HL-60 (cell line): Measurements from ENCODE around the gene PRKAG2.

Source experiments
- DNase-seq, 2 experiments: peaks; one replicate each; pipeline ENCODE4 v3.0.0-alpha.2; 2010 to 2020; ENCODE audit warnings: low read depth in 1 of 2, low spot score in 1 of 2
- H3K27ac ChIP-seq: fragments of 250-450 bp; sonication (Bioruptor Pico); replicated peaks from 2 replicates; pipeline ENCODE4 v1.5.1; 2020; ENCODE audit warnings: mild to moderate bottlenecking, moderate library complexity
- H3K27me3 ChIP-seq: fragments of 250-450 bp; sonication (Bioruptor Pico); 2 replicates; pipeline ENCODE4 v1.5.1; 2021; ENCODE audit warnings: mild to moderate bottlenecking, moderate library complexity; ENCODE audit not compliant: insufficient read depth, poor library complexity, severe bottlenecking
- H3K4me3 ChIP-seq: replicated peaks from 2 replicates; pipeline ENCODE4 v1.5.1; 2011; ENCODE audit warnings: mild to moderate bottlenecking, control low read depth, low read length; ENCODE audit not compliant: insufficient read depth
- GABPA ChIP-seq: IDR thresholded peaks from 2 replicates; pipeline ENCODE4 v1.6.1; 2012; ENCODE audit warnings: low read depth
- POLR2AphosphoS5 ChIP-seq: IDR thresholded peaks from 2 replicates; pipeline ENCODE4 v1.6.1; 2012; ENCODE audit warnings: low read depth
- SPI1 ChIP-seq: IDR thresholded peaks from 2 replicates; pipeline ENCODE4 v1.6.1; 2012; ENCODE audit warnings: low read depth, mild to moderate bottlenecking, borderline replicate concordance
- TF ChIP-seq, protein P1 (sequence below): IDR thresholded peaks from one replicate; pipeline ENCODE4 v1.5.1; 2011; ENCODE audit warnings: low read length, control low read depth, inconsistent platforms; ENCODE audit not compliant: insufficient read depth
- TF ChIP-seq, protein P2 (sequence below): IDR thresholded peaks from 2 replicates; pipeline ENCODE4 v1.6.1; 2012; ENCODE audit warnings: low read depth; ENCODE audit not compliant: insufficient replicate concordance

Gene PRKAG2

DNA sequence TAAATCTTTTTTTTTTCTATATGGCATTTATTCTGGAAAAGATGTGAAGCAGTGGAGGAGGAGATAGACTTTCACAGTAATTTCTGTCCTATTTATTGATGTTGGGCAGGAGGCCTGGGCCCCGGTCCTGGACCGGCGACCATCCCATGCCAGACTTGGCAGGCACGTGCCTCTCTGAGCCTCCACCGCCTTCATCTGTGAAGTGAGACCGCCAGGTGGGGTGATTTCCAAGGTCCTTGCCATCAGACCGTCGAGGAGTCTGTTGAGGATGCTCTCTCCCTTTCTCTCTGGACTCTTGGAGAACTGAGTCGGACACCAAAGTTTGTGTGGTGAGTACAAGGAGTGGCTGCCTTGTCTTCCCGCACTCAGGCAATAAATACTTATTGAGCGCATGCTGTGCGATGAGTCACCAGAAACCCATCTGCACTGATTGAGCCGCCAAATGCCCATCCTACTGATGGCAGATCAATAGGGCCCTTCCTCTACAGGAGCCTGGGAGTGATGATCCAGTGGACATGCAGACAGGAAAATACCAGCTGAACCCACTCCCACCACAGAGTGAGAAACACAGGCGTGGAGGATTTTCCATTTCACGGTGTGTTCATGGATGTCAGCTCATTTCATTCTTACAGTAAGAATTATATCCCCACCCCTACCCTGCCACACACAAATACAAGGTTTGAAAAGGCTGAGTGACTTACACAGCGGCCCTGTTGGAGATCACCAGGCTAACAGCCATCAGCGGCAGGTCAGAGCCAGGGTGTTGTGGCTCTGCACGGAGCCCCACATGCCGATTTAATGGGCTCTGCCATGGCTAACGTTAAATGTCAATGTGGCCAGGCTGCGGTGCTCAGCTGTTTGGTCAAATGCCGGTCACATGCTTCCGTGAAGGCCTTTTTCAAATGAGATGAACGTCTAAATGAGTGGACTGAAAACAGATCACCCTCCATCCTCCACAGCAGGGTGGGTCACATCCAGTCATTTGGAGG, 11.5 kb upstream of the PRKAG2 start:
- H3K4me3 ChIP-seq: no peak overlapping the region
- no peak for DNase-seq
- no peaks in the 10 kb centered on the region for H3K27me3 ChIP-seq
- TF ChIP-seq POLR2AphosphoS5 (no peak), GABPA (no peak), SPI1 (no peak)
- TF ChIP-seq, protein P1, sequence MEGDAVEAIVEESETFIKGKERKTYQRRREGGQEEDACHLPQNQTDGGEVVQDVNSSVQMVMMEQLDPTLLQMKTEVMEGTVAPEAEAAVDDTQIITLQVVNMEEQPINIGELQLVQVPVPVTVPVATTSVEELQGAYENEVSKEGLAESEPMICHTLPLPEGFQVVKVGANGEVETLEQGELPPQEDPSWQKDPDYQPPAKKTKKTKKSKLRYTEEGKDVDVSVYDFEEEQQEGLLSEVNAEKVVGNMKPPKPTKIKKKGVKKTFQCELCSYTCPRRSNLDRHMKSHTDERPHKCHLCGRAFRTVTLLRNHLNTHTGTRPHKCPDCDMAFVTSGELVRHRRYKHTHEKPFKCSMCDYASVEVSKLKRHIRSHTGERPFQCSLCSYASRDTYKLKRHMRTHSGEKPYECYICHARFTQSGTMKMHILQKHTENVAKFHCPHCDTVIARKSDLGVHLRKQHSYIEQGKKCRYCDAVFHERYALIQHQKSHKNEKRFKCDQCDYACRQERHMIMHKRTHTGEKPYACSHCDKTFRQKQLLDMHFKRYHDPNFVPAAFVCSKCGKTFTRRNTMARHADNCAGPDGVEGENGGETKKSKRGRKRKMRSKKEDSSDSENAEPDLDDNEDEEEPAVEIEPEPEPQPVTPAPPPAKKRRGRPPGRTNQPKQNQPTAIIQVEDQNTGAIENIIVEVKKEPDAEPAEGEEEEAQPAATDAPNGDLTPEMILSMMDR: no peak
- TF ChIP-seq, protein P2, sequence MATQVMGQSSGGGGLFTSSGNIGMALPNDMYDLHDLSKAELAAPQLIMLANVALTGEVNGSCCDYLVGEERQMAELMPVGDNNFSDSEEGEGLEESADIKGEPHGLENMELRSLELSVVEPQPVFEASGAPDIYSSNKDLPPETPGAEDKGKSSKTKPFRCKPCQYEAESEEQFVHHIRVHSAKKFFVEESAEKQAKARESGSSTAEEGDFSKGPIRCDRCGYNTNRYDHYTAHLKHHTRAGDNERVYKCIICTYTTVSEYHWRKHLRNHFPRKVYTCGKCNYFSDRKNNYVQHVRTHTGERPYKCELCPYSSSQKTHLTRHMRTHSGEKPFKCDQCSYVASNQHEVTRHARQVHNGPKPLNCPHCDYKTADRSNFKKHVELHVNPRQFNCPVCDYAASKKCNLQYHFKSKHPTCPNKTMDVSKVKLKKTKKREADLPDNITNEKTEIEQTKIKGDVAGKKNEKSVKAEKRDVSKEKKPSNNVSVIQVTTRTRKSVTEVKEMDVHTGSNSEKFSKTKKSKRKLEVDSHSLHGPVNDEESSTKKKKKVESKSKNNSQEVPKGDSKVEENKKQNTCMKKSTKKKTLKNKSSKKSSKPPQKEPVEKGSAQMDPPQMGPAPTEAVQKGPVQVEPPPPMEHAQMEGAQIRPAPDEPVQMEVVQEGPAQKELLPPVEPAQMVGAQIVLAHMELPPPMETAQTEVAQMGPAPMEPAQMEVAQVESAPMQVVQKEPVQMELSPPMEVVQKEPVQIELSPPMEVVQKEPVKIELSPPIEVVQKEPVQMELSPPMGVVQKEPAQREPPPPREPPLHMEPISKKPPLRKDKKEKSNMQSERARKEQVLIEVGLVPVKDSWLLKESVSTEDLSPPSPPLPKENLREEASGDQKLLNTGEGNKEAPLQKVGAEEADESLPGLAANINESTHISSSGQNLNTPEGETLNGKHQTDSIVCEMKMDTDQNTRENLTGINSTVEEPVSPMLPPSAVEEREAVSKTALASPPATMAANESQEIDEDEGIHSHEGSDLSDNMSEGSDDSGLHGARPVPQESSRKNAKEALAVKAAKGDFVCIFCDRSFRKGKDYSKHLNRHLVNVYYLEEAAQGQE: no peak
- no peak overlapping the region for H3K27ac ChIP-seq

DNA sequence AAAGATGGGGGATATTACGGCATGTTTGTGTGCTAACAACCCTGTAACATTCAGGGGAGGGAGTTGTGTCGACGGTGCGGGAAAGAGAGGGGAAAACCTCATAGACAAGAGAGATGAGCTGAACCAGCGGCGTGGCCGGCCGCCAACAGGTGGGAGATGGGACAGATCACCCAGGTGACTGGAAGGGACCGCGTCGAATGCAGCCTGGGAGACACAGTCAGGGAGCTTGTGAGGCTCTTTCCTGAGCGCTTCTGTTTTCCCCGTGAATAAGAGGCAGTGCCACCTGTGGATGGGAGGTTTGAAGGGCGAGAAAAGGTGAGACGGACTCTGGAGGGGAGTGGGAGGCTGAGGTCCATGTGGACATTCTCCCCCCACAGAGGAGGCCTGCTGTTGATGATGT, 9.9 kb upstream of the PRKAG2 start:
- Histone ChIP-seq H3K4me3 (no peak overlapping the region), H3K27me3 (no peaks in the 10 kb centered on the region), H3K27ac (no peak overlapping the region)
- no peak for DNase-seq
- TF ChIP-seq SPI1: no peak
- TF ChIP-seq, protein P2: no peak
- TF ChIP-seq, protein P1: no peak
- TF ChIP-seq POLR2AphosphoS5: no peak
- no peak for TF ChIP-seq GABPA

DNA sequence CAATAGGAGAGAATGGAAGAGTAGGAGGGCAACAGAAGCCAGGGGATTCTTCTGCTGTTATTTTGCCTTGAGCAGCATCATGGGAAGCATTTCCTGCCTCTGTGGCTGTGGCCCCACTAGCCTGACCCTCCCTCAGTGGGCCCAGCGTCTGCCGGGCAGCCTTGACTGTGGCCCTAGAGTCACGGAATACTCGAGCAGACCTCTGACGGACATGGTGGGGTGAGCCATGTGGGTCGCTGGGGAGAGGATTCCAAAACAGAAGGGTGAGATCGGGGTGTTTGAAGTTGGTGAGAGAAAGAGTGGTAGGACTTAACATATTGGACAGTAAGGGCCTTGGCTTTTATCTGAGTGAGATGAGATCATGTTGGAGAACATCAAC, 8.3 kb upstream of the PRKAG2 start:
- no peak overlapping the region for H3K27ac ChIP-seq
- DNase-seq: no peak
- H3K27me3 ChIP-seq: no peaks in the 10 kb centered on the region
- TF ChIP-seq POLR2AphosphoS5 (no peak), SPI1 (no peak), GABPA (no peak)
- TF ChIP-seq, protein P2: no peak
- TF ChIP-seq, protein P1: no peak
- H3K4me3 ChIP-seq: no peak overlapping the region
